ENCODE measurements around the gene CLSTN1.

DNA sequence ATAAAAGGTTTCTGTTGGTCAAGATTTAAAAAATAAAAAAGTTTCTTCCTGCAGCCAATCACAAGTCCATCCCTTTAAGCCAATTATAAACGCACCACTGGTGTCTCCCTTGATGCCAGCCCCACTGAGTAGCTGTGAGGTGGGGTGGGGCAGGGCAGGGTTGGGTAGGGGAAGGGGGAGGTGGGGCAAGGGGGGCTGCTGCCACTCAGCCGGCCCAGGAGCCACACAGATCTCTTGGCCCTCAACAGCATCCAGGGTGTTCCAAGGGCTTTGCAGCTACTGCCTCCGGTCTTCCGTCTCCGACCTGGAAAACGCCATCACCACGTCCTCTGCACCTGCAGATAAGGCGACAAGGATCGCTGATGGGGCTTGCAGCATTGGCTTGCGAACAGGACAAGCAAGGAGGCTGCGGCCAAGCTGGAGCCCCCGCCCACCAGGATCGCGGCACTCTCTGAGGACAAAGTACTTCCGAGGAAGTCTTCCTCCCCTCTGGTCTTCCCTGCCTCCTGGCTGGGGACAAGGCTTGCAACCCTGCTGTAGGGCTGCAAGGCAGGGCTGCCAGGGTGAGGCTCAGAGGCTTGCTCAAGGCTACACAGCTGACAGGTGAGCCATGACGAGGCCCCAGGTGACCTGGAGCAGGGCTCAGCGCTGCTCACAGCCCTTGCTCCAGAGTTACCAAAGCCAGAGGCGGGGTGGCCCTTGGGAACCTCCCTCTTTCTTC lies 26.8 kb upstream of the CLSTN1 start:
- TF ChIP-seq EZH2 (IDR thresholded peaks at IDR 0.05; ENCODE audit: insufficient read depth, poor library complexity, severe bottlenecking), result no peak
- TF ChIP-seq EZH2phosphoT487 (IDR thresholded peaks at IDR 0.05; ENCODE audit: insufficient read depth, low read depth), result no peak
